Fibroblast of lung (primary cell): ENCODE data around the gene PLEKHA8. TPM values are rescaled to one million over a fixed set of nuclear protein-coding genes. Genes with fewer than 3 reads are reported as not detected.

Experiments used
- DNase-seq, 2 donors: peaks; one replicate each; pipeline versions ENCODE4 v3.0.0 to v3.0.0-alpha.2; 2010; ENCODE audit warnings: low read depth in 2 of 2
- H2AFZ ChIP-seq: 2 replicates; pipeline ENCODE4 v1.5.1; 2012; ENCODE audit warnings: low read length, control low read depth, inconsistent platforms
- H3K27ac ChIP-seq: 2 replicates; pipeline ENCODE4 v1.5.1; 2011; ENCODE audit warnings: low read length, control low read depth; ENCODE audit not compliant: insufficient read depth
- H3K27me3 ChIP-seq: 2 replicates; pipeline ENCODE4 v1.5.1; 2011; ENCODE audit warnings: mild to moderate bottlenecking, low read length; ENCODE audit not compliant: control insufficient read depth, insufficient read depth
- H3K36me3 ChIP-seq: 2 replicates; pipeline ENCODE4 v1.5.1; 2011; ENCODE audit warnings: low read length; ENCODE audit not compliant: control insufficient read depth, insufficient read depth
- H3K4me1 ChIP-seq: 2 replicates; pipeline ENCODE4 v1.5.1; 2011; ENCODE audit warnings: low read length; ENCODE audit not compliant: control insufficient read depth, insufficient read depth; ENCODE audit errors: extremely low read depth
- H3K4me2 ChIP-seq: 2 replicates; pipeline ENCODE4 v1.5.1; 2011; ENCODE audit warnings: low read length, control low read depth; ENCODE audit not compliant: insufficient read depth; ENCODE audit errors: extremely low read depth
- H3K4me3 ChIP-seq, 4 experiments: fragments of 200-600 bp in 1 of 4; sonication (generic) in 1 of 4; replicated peaks in 1 of 4; 2 replicates each; pipeline ENCODE4 v1.5.1; 2011 to 2016; ENCODE audit warnings: low read length in 4 of 4, low read depth in 3 of 4, mild to moderate bottlenecking in 3 of 4, control low read depth in 2 of 4, inconsistent platforms in 1 of 4, mixed read lengths in 1 of 4; ENCODE audit not compliant: insufficient read depth in 1 of 4; ENCODE audit errors: control extremely low read depth in 1 of 4
- H3K79me2 ChIP-seq: 2 replicates; pipeline ENCODE4 v1.5.1; 2012; ENCODE audit warnings: mild to moderate bottlenecking, low read length, inconsistent platforms; ENCODE audit not compliant: control insufficient read depth, insufficient read depth
- H3K9ac ChIP-seq: 2 replicates; pipeline ENCODE4 v1.5.1; 2011; ENCODE audit warnings: mild to moderate bottlenecking, low read length, control low read depth; ENCODE audit not compliant: insufficient read depth
- H3K9me3 ChIP-seq: 2 replicates; pipeline ENCODE4 v1.5.1; 2012; ENCODE audit warnings: low read depth, low read length; ENCODE audit not compliant: control insufficient read depth, insufficient read depth
- H4K20me1 ChIP-seq: 2 replicates; pipeline ENCODE4 v1.5.1; 2011; ENCODE audit warnings: low read length; ENCODE audit not compliant: control insufficient read depth, insufficient read depth; ENCODE audit errors: extremely low read depth
- CTCF ChIP-seq, 2 donors: IDR thresholded peaks in 1 of 2; conservative IDR thresholded peaks in 1 of 2; 1 replicate in 1 of 2; 2 replicates in 1 of 2; pipeline ENCODE4 v1.5.1; 2011 to 2012; ENCODE audit warnings: low read length in 2 of 2, control low read depth in 1 of 2, inconsistent platforms in 1 of 2, low read depth in 1 of 2, mild to moderate bottlenecking in 1 of 2
- EZH2 ChIP-seq: IDR thresholded peaks from 2 replicates; pipeline ENCODE4 v1.5.1; 2012; ENCODE audit warnings: low read length, control low read depth, mild to moderate bottlenecking; ENCODE audit errors: missing control alignments
- polyA plus RNA-seq, 2 donors: library from polyadenylated mRNA; depleted of rRNA in 1 of 2; stranded (reverse) in 1 of 2; unstranded in 1 of 2; fragments of >200 nt; gene quantifications; 2 replicates each; pipeline ENCODE4 v1.2.1, GENCODE V29; 2011 to 2012; ENCODE audit warnings: missing spikeins in 1 of 2
- total RNA-seq: library from RNA; depleted of rRNA; stranded (reverse); fragments of >200 nt; gene quantifications from 2 replicates; pipeline ENCODE4 v1.2.1, GENCODE V29; 2014

Gene PLEKHA8
- total and polyA plus RNA-seq, 2 donors (not counting 1 experiment from before 2014, with no cell fraction given), result 9.5 to 15.5 TPM

GRCh38 chr7:30068117-30068516 is 39.9 kb downstream of the PLEKHA8 start:
- Histone ChIP-seq H3K4me2 (no peak overlapping the region), H4K20me1 (no peaks in the 10 kb centered on the region)

GRCh38 chr7:30069096-30069867 is 41.1 kb downstream of the PLEKHA8 start:
- TF ChIP-seq EZH2 (no peak), CTCF (conservative IDR thresholded peaks at IDR 0.05 in 1 of 2, IDR thresholded peaks at IDR 0.05 in 1 of 2; ENCODE audit: low read depth in 1 of 2, low read length in 2 of 2) (no peak)
- H4K20me1 ChIP-seq, result no peaks in the 10 kb centered on the region
- no peaks in the 10 kb centered on the region for H3K9me3 ChIP-seq
- H3K27ac ChIP-seq, result no peak overlapping the region
- H3K79me2 ChIP-seq, result no peaks in the 10 kb centered on the region
- H3K4me3 ChIP-seq, result no peak overlapping the region
- H3K36me3 ChIP-seq, result peaks cover 1% of the 10 kb centered on the region
- H3K9ac ChIP-seq, result no peak overlapping the region
- no peak for DNase-seq
- no peak overlapping the region for H2AFZ ChIP-seq
- no peaks in the 10 kb centered on the region for H3K27me3 ChIP-seq
- no peaks in the 10 kb centered on the region for H3K4me1 ChIP-seq
- no peak overlapping the region for H3K4me2 ChIP-seq

More at GRCh38 chr7:30068117-30068516, 39.9 kb downstream of the PLEKHA8 start:
- H3K79me2 ChIP-seq, result no peaks in the 10 kb centered on the region
- H3K27me3 ChIP-seq, result no peaks in the 10 kb centered on the region
- H3K36me3 ChIP-seq, result peaks cover 1% of the 10 kb centered on the region
- peak; percentile 69 to 90 for DNase-seq
- no peak overlapping the region for H3K27ac ChIP-seq
- TF ChIP-seq CTCF (conservative IDR thresholded peaks at IDR 0.05 in 1 of 2, IDR thresholded peaks at IDR 0.05 in 1 of 2; ENCODE audit: low read depth in 1 of 2, low read length in 2 of 2), result no peak
- no peak for TF ChIP-seq EZH2
- H3K9ac ChIP-seq, result no peak overlapping the region
- no peaks in the 10 kb centered on the region for H3K4me1 ChIP-seq
- H3K9me3 ChIP-seq, result no peaks in the 10 kb centered on the region
- H3K4me3 ChIP-seq, result no peak overlapping the region
- no peak overlapping the region for H2AFZ ChIP-seq

GRCh38 chr7:30070052-30070451 is 41.8 kb downstream of the PLEKHA8 start:
- no peak for DNase-seq
- Histone ChIP-seq H3K27ac (no peak overlapping the region), H2AFZ (no peak overlapping the region), H3K9me3 (no peaks in the 10 kb centered on the region), H3K9ac (no peak overlapping the region), H3K4me1 (no peaks in the 10 kb centered on the region), H3K79me2 (no peaks in the 10 kb centered on the region), H3K4me3 (no peak overlapping the region), H3K27me3 (no peaks in the 10 kb centered on the region), H4K20me1 (no peaks in the 10 kb centered on the region), H3K36me3 (peaks cover 1% of the 10 kb centered on the region), H3K4me2 (no peak overlapping the region)
- TF ChIP-seq CTCF (conservative IDR thresholded peaks at IDR 0.05 in 1 of 2, IDR thresholded peaks at IDR 0.05 in 1 of 2; ENCODE audit: low read depth in 1 of 2, low read length in 2 of 2), result no peak
- no peak for TF ChIP-seq EZH2
